Colonic mucosa (tissue), 4 donors: Measurements from ENCODE around the gene IL17RA. TPM values are rescaled to one million over a fixed set of nuclear protein-coding genes. Genes with fewer than 3 reads are reported as not detected.

Experiments used
- DNase-seq: peaks from one replicate; pipeline ENCODE4 v3.0.0-alpha.2; 2020
- H3K27ac ChIP-seq: fragments of 200-600 bp; one replicate; pipeline ENCODE4 v1.8.0; 2021
- H3K27me3 ChIP-seq: fragments of 200-600 bp; one replicate; pipeline ENCODE4 v1.8.0; 2021
- H3K36me3 ChIP-seq: fragments of 200-600 bp; one replicate; pipeline ENCODE4 v1.8.0; 2021
- H3K4me1 ChIP-seq: fragments of 200-600 bp; one replicate; pipeline ENCODE4 v1.8.0; 2021; ENCODE audit warnings: mild to moderate bottlenecking
- H3K4me3 ChIP-seq: fragments of 200-600 bp; one replicate; pipeline ENCODE4 v1.8.0; 2021
- H3K9ac ChIP-seq, 2 donors: one replicate each; pipeline ENCODE4 v1.7.0; 2013; ENCODE audit warnings: control low read depth in 2 of 2, low read depth in 2 of 2, low read length in 2 of 2
- H3K9me3 ChIP-seq: fragments of 200-600 bp; one replicate; pipeline ENCODE4 v1.8.0; 2021
- CTCF ChIP-seq: fragments of 200-600 bp; IDR thresholded peaks from one replicate; pipeline ENCODE4 v1.8.0; 2022; ENCODE audit warnings: antibody characterized with exemption, mild to moderate bottlenecking
- intact Hi-C: fragments of 100-400 bp; cut with DNase I; formaldehyde crosslinking; loops from one replicate; pipeline ENCODE4 v1.14.1; 2022
- total RNA-seq, 2 donors: library from RNA; stranded (reverse); fragmentation: NEBNext Ultra II Directional in 1 of 2; extraction: Animal tissue kit (Norgen Biotek cat#: 25700) in 1 of 2; gene quantifications; one replicate each; pipeline ENCODE4 v1.2.1, GENCODE V29; 2021
- donor health status: healthy.
- donor health status: DM: no; HTN: no; CAD: no.
- donor health status: DM: no; HTN: no; CAD: no.

IL17RA gene
- total RNA-seq, 2 donors from 2014 or later = 17.2 to 20.2 TPM

GRCh38 chr22:17110791-17111550 lies 26.2 kb downstream of the IL17RA start:
- Histone ChIP-seq H3K4me3 (no peak overlapping the region), H3K27me3 (no peaks in the 10 kb centered on the region), H3K36me3 (peaks cover 4% of the 10 kb centered on the region), H3K27ac (no peak overlapping the region), H3K9ac (no peak overlapping the region), H3K4me1 (no peaks in the 10 kb centered on the region), H3K9me3 (no peaks in the 10 kb centered on the region)
- TF ChIP-seq CTCF = no peak
- intact Hi-C loops = no loop called here
- no peak for DNase-seq

- no peaks in the 10 kb centered on the region for H3K9me3 ChIP-seq
- no peaks in the 10 kb centered on the region for H3K4me1 ChIP-seq
- TF ChIP-seq CTCF = no peak
- no peaks in the 10 kb centered on the region for H3K27me3 ChIP-seq
- no peak overlapping the region for H3K4me3 ChIP-seq
- intact Hi-C loops = no loop called here
- peaks cover 4% of the 10 kb centered on the region for H3K36me3 ChIP-seq
- H3K27ac ChIP-seq = no peak overlapping the region
- DNase-seq = no peak
- no peak overlapping the region for H3K9ac ChIP-seq
Observed at GRCh38 chr22:17112491-17113042, 27.8 kb downstream of the IL17RA start.

GRCh38 chr22:17113600-17113999 lies 28.8 kb downstream of the IL17RA start:
- intact Hi-C loops = no loop called here
- DNase-seq = no peak
- H3K4me1 ChIP-seq = no peaks in the 10 kb centered on the region
- no peak overlapping the region for H3K9ac ChIP-seq
- H3K27ac ChIP-seq = no peak overlapping the region
- H3K27me3 ChIP-seq = no peaks in the 10 kb centered on the region
- TF ChIP-seq CTCF = no peak
- H3K9me3 ChIP-seq = no peaks in the 10 kb centered on the region
- H3K4me3 ChIP-seq = no peak overlapping the region
- peaks cover 4% of the 10 kb centered on the region for H3K36me3 ChIP-seq

- Histone ChIP-seq H3K4me1 (no peaks in the 10 kb centered on the region), H3K9ac (no peak overlapping the region), H3K9me3 (no peaks in the 10 kb centered on the region), H3K36me3 (peaks cover 4% of the 10 kb centered on the region), H3K27ac (no peak overlapping the region), H3K27me3 (peaks cover 1% of the 10 kb centered on the region), H3K4me3 (no peak overlapping the region)
- intact Hi-C loops = no loop called here
- TF ChIP-seq CTCF = no peak
- no peak for DNase-seq
Observed at GRCh38 chr22:17114173-17114897, 29.5 kb downstream of the IL17RA start.

- intact Hi-C loops = no loop called here
- no peak overlapping the region for H3K4me3 ChIP-seq
- H3K27ac ChIP-seq = no peak overlapping the region
- no peak for TF ChIP-seq CTCF
- no peaks in the 10 kb centered on the region for H3K4me1 ChIP-seq
- peaks cover 6% of the 10 kb centered on the region for H3K27me3 ChIP-seq
- H3K9ac ChIP-seq = no peak overlapping the region
- peaks cover under 1% of the 10 kb centered on the region for H3K36me3 ChIP-seq
- DNase-seq = no peak
- H3K9me3 ChIP-seq = no peaks in the 10 kb centered on the region
Observed at GRCh38 chr22:17114898-17115235, 30.1 kb downstream of the IL17RA start.
